D721Med (cell line): Measurements from ENCODE around the gene NUP93.
"Not testable (repeated sequence)": the region's sequence is repeated elsewhere in the genome, so short reads cannot be mapped to it uniquely, and the experiment has no call there.

Experiments used
- DNase-seq: peaks from one replicate; pipeline ENCODE4 v3.0.0; 2011; ENCODE audit warnings: low spot score; ENCODE audit not compliant: insufficient read length
- FAIRE-seq: peaks from 2 replicates; lab custom pipeline; 2011; peaks lifted over from hg19 to GRCh38; lab: Jason Lieb, UNC
- TF ChIP-seq, protein P1 (sequence below): IDR thresholded peaks from 2 replicates; pipeline ENCODE4 v1.5.1; 2012; ENCODE audit warnings: mild to moderate bottlenecking, control low read depth; ENCODE audit not compliant: insufficient read depth; ENCODE audit errors: missing control alignments

Gene NUP93

GRCh38 chr16:56866955-56867830 is 137.3 kb downstream of the NUP93 start:
- peak; percentile 41 for DNase-seq
- TF ChIP-seq, protein P1, sequence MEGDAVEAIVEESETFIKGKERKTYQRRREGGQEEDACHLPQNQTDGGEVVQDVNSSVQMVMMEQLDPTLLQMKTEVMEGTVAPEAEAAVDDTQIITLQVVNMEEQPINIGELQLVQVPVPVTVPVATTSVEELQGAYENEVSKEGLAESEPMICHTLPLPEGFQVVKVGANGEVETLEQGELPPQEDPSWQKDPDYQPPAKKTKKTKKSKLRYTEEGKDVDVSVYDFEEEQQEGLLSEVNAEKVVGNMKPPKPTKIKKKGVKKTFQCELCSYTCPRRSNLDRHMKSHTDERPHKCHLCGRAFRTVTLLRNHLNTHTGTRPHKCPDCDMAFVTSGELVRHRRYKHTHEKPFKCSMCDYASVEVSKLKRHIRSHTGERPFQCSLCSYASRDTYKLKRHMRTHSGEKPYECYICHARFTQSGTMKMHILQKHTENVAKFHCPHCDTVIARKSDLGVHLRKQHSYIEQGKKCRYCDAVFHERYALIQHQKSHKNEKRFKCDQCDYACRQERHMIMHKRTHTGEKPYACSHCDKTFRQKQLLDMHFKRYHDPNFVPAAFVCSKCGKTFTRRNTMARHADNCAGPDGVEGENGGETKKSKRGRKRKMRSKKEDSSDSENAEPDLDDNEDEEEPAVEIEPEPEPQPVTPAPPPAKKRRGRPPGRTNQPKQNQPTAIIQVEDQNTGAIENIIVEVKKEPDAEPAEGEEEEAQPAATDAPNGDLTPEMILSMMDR, result peak; percentile 70
- no peak for FAIRE-seq

DNA sequence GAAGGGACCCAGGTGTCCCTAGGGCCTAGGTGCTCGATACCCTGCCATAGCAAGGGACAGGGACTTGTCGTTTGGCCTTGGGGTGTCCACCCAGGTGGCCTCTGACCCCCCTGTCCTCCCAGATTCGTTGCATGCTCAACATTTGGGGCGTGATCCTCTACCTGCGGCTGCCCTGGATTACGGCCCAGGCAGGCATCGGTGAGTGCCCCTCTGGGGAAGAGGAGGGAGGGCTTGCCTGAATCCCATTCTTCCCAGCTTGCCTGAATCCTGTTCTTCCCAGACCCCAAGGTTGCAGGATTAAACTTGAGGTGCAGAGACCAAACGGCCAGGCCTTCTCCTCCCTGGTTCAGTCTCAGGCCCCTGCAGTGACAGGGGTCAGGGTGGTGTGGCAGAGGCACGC is 138.2 kb downstream of the NUP93 start:
- no peak for FAIRE-seq

DNA sequence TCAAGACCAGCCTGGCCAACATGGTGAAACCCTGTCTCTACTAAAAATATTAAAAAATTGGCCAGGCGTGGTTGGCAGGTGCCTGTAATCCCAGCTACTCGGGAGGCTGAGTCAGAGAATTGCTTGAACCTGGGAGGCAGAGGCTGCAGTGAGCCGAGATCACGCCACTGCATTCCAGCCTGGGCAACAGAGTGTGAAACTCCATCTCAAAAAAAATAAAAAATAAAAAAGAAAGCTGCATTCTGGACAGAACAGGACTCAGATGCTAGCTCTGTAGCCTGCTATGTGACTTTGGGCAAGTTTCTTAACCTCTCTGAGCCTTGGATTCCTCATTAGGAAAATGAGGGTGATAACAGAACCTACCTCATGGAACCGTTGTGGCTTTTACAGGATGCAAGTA is 138.8 kb downstream of the NUP93 start:
- FAIRE-seq, DNase-seq: not testable (repeated sequence)

More for the DNA sequence above, 138.2 kb downstream of the NUP93 start:
- TF ChIP-seq, protein P1, result no peak
- DNase-seq, result no peak

GRCh38 chr16:56869513-56870275 is 139.8 kb downstream of the NUP93 start:
- TF ChIP-seq, protein P1, result no peak
- DNase-seq, result no peak
- no peak for FAIRE-seq

GRCh38 chr16:56870276-56870888 is 140.5 kb downstream of the NUP93 start:
- no peak for DNase-seq
- TF ChIP-seq, protein P1, result no peak
- no peak for FAIRE-seq

DNA sequence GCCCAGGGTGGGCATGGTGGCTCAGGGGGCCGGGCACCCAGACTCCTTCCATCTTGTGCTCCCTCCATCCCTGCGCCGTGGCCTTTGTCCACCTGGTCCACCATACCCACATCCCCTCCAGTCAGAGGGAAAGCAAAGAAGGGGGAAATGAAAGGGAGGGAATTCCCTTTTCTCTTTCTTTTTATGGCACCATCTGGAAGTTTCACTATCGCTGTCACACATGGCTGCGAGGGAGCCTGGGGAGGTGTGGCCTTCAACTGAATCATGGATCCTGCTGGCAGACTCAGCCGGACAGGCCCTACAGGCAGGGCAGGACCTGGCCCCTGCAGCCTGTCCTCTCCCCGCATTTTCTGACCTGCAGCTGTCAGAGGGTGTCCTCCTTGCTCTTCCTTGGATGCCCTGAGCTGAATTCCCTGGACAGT is 141.3 kb downstream of the NUP93 start:
- FAIRE-seq, result no peak
- TF ChIP-seq, protein P1, result no peak
- no peak for DNase-seq

DNA sequence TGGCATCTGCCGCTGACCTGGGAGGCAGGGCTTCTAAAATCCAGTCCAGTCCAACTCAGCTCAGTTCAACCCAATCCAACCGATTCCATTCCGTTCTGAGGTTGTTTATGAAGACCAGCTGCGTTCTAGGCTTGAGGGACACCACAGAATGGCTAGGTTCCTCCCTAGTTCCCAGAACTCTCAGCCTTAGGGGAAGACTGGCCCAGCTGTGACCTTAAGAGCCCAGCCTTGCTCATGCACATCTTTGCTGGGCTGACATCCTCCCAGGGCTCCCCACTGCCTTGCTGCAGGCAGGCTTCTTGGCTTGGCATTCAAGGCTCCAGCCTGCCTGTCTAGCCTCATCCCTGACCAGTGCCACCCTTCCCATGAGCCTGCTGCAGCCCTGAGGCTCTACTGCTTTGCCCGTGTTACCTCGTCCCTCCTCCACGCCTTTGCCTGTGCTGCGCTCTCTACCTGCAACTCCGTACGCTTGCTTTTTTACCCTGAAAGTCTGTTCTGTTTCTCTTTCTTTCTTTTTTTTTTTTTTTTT is 143.0 kb downstream of the NUP93 start:
- no peak for DNase-seq
- TF ChIP-seq, protein P1, result no peak
- no peak for FAIRE-seq
